DND-41 (cell line): Measurements from ENCODE around the gene ABCC4.

Experiments
- ATAC-seq: fragments of 200-7000 bp; cut with Tn5 transposase; 3 replicates; pipeline ENCODE4 v1.9.1; 2021; ENCODE audit warnings: low read depth; ENCODE audit not compliant: insufficient read depth
- DNase-seq: peaks from one replicate; pipeline ENCODE4 v3.0.0-alpha.2; 2020
- H2AFZ ChIP-seq: 2 replicates; pipeline ENCODE4 v1.6.0; 2012; ENCODE audit warnings: low read depth, low read length
- H3K27ac ChIP-seq: 2 replicates; pipeline ENCODE4 v1.5.1; 2012; ENCODE audit warnings: low read length, inconsistent platforms
- H3K27me3 ChIP-seq: fragments of 200-600 bp; sonication (generic); 2 replicates; pipeline ENCODE4 v1.6.0; 2012; ENCODE audit warnings: low read length, mild to moderate bottlenecking, inconsistent platforms; ENCODE audit not compliant: insufficient read depth, poor library complexity
- H3K36me3 ChIP-seq: 2 replicates; pipeline ENCODE4 v1.5.1; 2012; ENCODE audit warnings: low read length, inconsistent platforms; ENCODE audit not compliant: insufficient read depth
- H3K4me1 ChIP-seq: 2 replicates; pipeline ENCODE4 v1.5.1; 2012; ENCODE audit warnings: mild to moderate bottlenecking, low read length; ENCODE audit not compliant: insufficient read depth
- H3K4me2 ChIP-seq: 2 replicates; pipeline ENCODE4 v1.6.0; 2012; ENCODE audit warnings: mild to moderate bottlenecking, moderate library complexity, low read length, inconsistent platforms; ENCODE audit not compliant: insufficient read depth
- H3K4me3 ChIP-seq, 2 experiments: fragments of 200-600 bp in 1 of 2; shearing (Covaris generic) in 1 of 2; 2 replicates each; pipeline ENCODE4 v1.5.1; 2012 to 2016; ENCODE audit warnings: inconsistent platforms in 2 of 2, low read length in 2 of 2, mild to moderate bottlenecking in 2 of 2, low read depth in 1 of 2, moderate library complexity in 1 of 2
- H3K79me2 ChIP-seq: 2 replicates; pipeline ENCODE4 v1.6.0; 2012; ENCODE audit warnings: low read length, inconsistent platforms; ENCODE audit not compliant: insufficient read depth
- H3K9ac ChIP-seq: 2 replicates; pipeline ENCODE4 v1.6.0; 2012; ENCODE audit warnings: low read depth, mild to moderate bottlenecking, inconsistent platforms, low read length, moderate library complexity
- H3K9me3 ChIP-seq: 2 replicates; pipeline ENCODE4 v1.5.1; 2012; ENCODE audit warnings: low read length, moderate library complexity, mild to moderate bottlenecking, inconsistent platforms; ENCODE audit not compliant: insufficient read depth, severe bottlenecking
- H4K20me1 ChIP-seq: 2 replicates; pipeline ENCODE4 v1.6.0; 2012; ENCODE audit warnings: low read length; ENCODE audit not compliant: insufficient read depth
- CTCF ChIP-seq: IDR thresholded peaks from 2 replicates; pipeline ENCODE4 v1.5.1; 2012; ENCODE audit warnings: borderline replicate concordance, low read length, moderate library complexity, mild to moderate bottlenecking; ENCODE audit not compliant: poor library complexity, severe bottlenecking; ENCODE audit errors: extremely low read depth
- EZH2 ChIP-seq: IDR thresholded peaks from 3 replicates; pipeline ENCODE4 v1.6.1; 2012; ENCODE audit warnings: borderline replicate concordance, low read depth, mild to moderate bottlenecking, moderate library complexity, low read length, inconsistent platforms; ENCODE audit not compliant: severe bottlenecking

The ABCC4 gene

GRCh38 chr13:95050800-95051615 is 250.2 kb downstream of the ABCC4 start:
- Histone ChIP-seq H3K79me2 (no peaks in the 10 kb centered on the region), H3K27me3 (peaks cover 2% of the 10 kb centered on the region), H3K36me3 (no peaks in the 10 kb centered on the region), H3K9me3 (no peaks in the 10 kb centered on the region), H4K20me1 (no peaks in the 10 kb centered on the region), H3K4me2 (no peak overlapping the region), H2AFZ (no peak overlapping the region), H3K27ac (no peak overlapping the region), H3K9ac (no peak overlapping the region), H3K4me3 (no peak overlapping the region), H3K4me1 (peaks cover 4% of the 10 kb centered on the region; the same call in 1 of the 2 replicates)
- no peak for ATAC-seq
- DNase-seq: no peak
- TF ChIP-seq EZH2: no peak
- no peak for TF ChIP-seq CTCF

DNA sequence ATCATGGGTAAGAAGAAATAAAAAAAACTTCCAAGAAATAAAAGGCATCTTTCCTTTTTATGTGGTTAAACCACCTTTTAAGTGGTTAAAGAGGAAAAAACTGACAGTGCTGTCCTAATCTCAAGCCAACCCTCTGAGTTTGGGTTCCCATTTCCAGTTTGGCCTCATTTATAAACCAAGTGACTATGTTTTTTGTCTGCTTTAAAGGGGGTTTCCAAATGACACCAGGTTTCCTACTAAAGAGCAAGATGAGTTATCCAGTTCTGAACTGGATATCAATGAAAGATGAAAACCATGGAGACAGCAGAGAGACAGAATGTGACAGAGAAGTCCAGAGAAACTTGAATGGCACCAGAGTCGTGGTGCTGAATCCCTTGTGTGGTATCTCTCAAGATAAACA is 251.5 kb downstream of the ABCC4 start:
- no peak for TF ChIP-seq EZH2
- no peak for TF ChIP-seq CTCF
- DNase-seq (no peak), ATAC-seq (peak; percentile 56; the same call in 1 of the 3 replicates)

GRCh38 chr13:95044452-95045205 is 256.6 kb downstream of the ABCC4 start:
- Histone ChIP-seq H3K27ac (no peak overlapping the region), H3K9ac (no peak overlapping the region), H3K4me1 (peaks cover 1% of the 10 kb centered on the region; the same call in 1 of the 2 replicates), H2AFZ (no peak overlapping the region), H4K20me1 (no peaks in the 10 kb centered on the region), H3K4me3 (no peak overlapping the region), H3K4me2 (no peak overlapping the region), H3K79me2 (no peaks in the 10 kb centered on the region), H3K36me3 (no peaks in the 10 kb centered on the region), H3K27me3 (no peaks in the 10 kb centered on the region), H3K9me3 (no peaks in the 10 kb centered on the region)
- no peak for ATAC-seq
- TF ChIP-seq EZH2 (no peak), CTCF (no peak)
- DNase-seq: no peak

More for the DNA sequence above, 251.5 kb downstream of the ABCC4 start:
- H3K4me1 ChIP-seq: peaks cover 4% of the 10 kb centered on the region; the same call in 1 of the 2 replicates
- H3K27me3 ChIP-seq: peaks cover 2% of the 10 kb centered on the region
- no peak overlapping the region for H3K9ac ChIP-seq
- no peaks in the 10 kb centered on the region for H4K20me1 ChIP-seq
- H3K79me2 ChIP-seq: no peaks in the 10 kb centered on the region
- H3K4me2 ChIP-seq: no peak overlapping the region
- no peak overlapping the region for H3K4me3 ChIP-seq
- no peaks in the 10 kb centered on the region for H3K36me3 ChIP-seq
- no peak overlapping the region for H3K27ac ChIP-seq
- no peak overlapping the region for H2AFZ ChIP-seq
- no peaks in the 10 kb centered on the region for H3K9me3 ChIP-seq
